B cell (primary cell): Measurements from ENCODE around the gene OR5H14.

ENCODE experiments used
- EZH2 ChIP-seq: IDR thresholded peaks from 2 replicates; pipeline ENCODE4 v1.6.1; 2012; ENCODE audit warnings: borderline replicate concordance, low read depth, mild to moderate bottlenecking, moderate library complexity, low read length; ENCODE audit not compliant: insufficient read depth, poor library complexity, severe bottlenecking
- TF ChIP-seq, protein P1 (sequence below): fragments of 200-600 bp; IDR thresholded peaks from one replicate; pipeline ENCODE4 v1.8.0; 2022; ENCODE audit warnings: antibody characterized with exemption, mild to moderate bottlenecking

DNA sequence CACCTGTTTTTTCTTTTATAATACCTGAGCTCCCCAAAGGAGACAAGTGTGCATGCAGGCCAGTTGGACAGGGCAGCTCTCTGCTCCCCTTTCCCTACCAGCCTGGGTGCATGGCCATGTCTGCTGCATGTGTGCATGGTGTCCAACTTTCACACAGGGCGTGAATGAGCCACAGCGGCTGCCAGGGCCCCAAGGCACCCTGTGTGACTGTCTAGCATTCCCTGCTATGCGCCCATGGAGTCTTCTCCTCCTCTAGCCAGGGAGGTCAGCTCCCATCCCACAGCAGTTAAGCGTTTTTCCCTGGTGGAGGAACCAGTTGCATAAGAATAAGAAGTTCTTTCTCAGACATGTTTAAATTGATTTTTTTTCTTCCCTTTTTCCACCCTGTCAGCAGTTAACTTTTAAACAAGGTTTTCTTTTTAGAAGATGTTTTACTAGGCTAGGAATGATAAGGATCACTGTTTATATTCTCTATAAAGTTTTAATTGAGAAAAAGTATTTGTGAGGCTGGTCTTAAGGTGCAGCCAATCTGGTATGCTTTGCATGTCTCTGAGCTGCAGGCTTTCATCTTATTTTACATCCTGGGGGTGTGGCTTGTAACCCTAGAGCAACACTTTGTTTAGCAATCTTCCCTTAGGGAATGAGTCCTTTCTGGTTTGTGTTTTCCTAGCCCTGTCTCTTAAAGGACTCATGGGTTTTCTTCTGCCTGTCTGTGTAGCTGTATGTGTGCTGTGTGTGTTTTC, 37.3 kb upstream of the OR5H14 start:
- no peak for TF ChIP-seq EZH2
- TF ChIP-seq, protein P1, sequence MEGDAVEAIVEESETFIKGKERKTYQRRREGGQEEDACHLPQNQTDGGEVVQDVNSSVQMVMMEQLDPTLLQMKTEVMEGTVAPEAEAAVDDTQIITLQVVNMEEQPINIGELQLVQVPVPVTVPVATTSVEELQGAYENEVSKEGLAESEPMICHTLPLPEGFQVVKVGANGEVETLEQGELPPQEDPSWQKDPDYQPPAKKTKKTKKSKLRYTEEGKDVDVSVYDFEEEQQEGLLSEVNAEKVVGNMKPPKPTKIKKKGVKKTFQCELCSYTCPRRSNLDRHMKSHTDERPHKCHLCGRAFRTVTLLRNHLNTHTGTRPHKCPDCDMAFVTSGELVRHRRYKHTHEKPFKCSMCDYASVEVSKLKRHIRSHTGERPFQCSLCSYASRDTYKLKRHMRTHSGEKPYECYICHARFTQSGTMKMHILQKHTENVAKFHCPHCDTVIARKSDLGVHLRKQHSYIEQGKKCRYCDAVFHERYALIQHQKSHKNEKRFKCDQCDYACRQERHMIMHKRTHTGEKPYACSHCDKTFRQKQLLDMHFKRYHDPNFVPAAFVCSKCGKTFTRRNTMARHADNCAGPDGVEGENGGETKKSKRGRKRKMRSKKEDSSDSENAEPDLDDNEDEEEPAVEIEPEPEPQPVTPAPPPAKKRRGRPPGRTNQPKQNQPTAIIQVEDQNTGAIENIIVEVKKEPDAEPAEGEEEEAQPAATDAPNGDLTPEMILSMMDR: no peak
